A673 (cell line): ENCODE results near the gene SMU1. TPM values are rescaled to one million over a fixed set of nuclear protein-coding genes. Genes with fewer than 3 reads are reported as not detected.

Experiments
- BruUV-seq: library from RNA; stranded (reverse); fragments of 400-500 nt; replicated peaks from 2 replicates; lab custom pipeline; 2021; lab: Mats Ljungman, UMichigan
- CTCF ChIA-PET: fragments of 300-600 bp; sonication (Branson Sonifier 250); formaldehyde crosslinking; loops from one replicate; lab custom pipeline; 2022; ENCODE audit warnings: antibody characterized with exemption; lab: Charles Lee
- POLR2A ChIA-PET: fragments of 300-600 bp; sonication (Branson Sonifier 250); formaldehyde crosslinking; loops from one replicate; lab custom pipeline; 2022; ENCODE audit warnings: antibody characterized with exemption; ENCODE audit not compliant: low non-redundant PET; lab: Charles Lee
- DNase-seq: peaks from one replicate; pipeline ENCODE4 v3.0.0-alpha.2; 2015; ENCODE audit warnings: low spot score
- H3K27ac ChIP-seq: fragments of 200-600 bp; sonication (generic); 2 replicates; pipeline ENCODE4 v1.5.1; 2016; ENCODE audit warnings: mixed run types, low read depth, mild to moderate bottlenecking, mixed read lengths, antibody characterized with exemption, low read length; ENCODE audit not compliant: poor library complexity, severe bottlenecking
- H3K27me3 ChIP-seq: fragments of 200-600 bp; sonication (generic); replicated peaks from 2 replicates; pipeline ENCODE4 v1.6.1; 2017; ENCODE audit warnings: mixed run types, low read depth, mild to moderate bottlenecking, mixed read lengths, antibody characterized with exemption, low read length; ENCODE audit not compliant: insufficient read depth, poor library complexity
- H3K36me3 ChIP-seq: fragments of 200-600 bp; sonication (generic); 2 replicates; pipeline ENCODE4 v1.6.1; 2016; ENCODE audit warnings: mixed run types, mild to moderate bottlenecking, mixed read lengths, antibody characterized with exemption, low read length; ENCODE audit not compliant: insufficient read depth, poor library complexity, severe bottlenecking
- H3K4me1 ChIP-seq: fragments of 200-600 bp; sonication (generic); 2 replicates; pipeline ENCODE4 v1.6.1; 2017; ENCODE audit warnings: mixed run types, mild to moderate bottlenecking, mixed read lengths, antibody characterized with exemption, low read length; ENCODE audit not compliant: insufficient read depth, poor library complexity, severe bottlenecking
- H3K4me3 ChIP-seq: fragments of 200-600 bp; sonication (generic); 2 replicates; pipeline ENCODE4 v1.5.1; 2016; ENCODE audit warnings: low read depth, mixed run types, mild to moderate bottlenecking, mixed read lengths, low read length; ENCODE audit not compliant: poor library complexity, severe bottlenecking
- H3K9me3 ChIP-seq: fragments of 200-600 bp; sonication (generic); 2 replicates; pipeline ENCODE4 v1.6.1; 2016; ENCODE audit warnings: mixed run types, low read depth, mild to moderate bottlenecking, mixed read lengths, antibody characterized with exemption, low read length; ENCODE audit not compliant: poor library complexity, severe bottlenecking
- EZH2 ChIP-seq: fragments of 200-600 bp; sonication (generic); IDR thresholded peaks from 2 replicates; pipeline ENCODE4 v1.6.1; 2017; ENCODE audit warnings: borderline replicate concordance, low read depth, mild to moderate bottlenecking, mixed read lengths, antibody characterized with exemption, low read length; ENCODE audit not compliant: poor library complexity, severe bottlenecking
- intact Hi-C: fragments of 100-400 bp; cut with micrococcal nuclease; formaldehyde crosslinking; loops from one replicate; pipeline ENCODE4 v1.10.0; 2022; ENCODE audit not compliant: unreplicated experiment
- total RNA-seq: library from RNA; stranded (reverse); gene quantifications from 2 replicates; pipeline ENCODE4 v1.2.3, GENCODE V29; 2021
- TF ChIP-seq, protein P1 (sequence below): fragments of 300-800, 200-600 bp; sonication (generic); conservative IDR thresholded peaks from 2 replicates; pipeline ENCODE4 v1.5.1; 2017; ENCODE audit warnings: low read depth, mild to moderate bottlenecking, antibody characterized with exemption, low read length, moderate library complexity, mixed read lengths

Gene SMU1
- total RNA-seq, 1 experiment from 2014 or later = 31.2 TPM

- Histone ChIP-seq H3K27me3 (no peaks in the 10 kb centered on the region), H3K36me3 (peaks cover 48% of the 10 kb centered on the region), H3K4me3 (no peak overlapping the region), H3K9me3 (no peaks in the 10 kb centered on the region), H3K4me1 (no peaks in the 10 kb centered on the region), H3K27ac (no peak overlapping the region)
- no peak for DNase-seq
- BruUV-seq = no TSS peak
- intact Hi-C loops = no loop called here
- ChIA-PET CTCF (no interaction called here), POLR2A (no interaction called here)
- TF ChIP-seq, protein P1, sequence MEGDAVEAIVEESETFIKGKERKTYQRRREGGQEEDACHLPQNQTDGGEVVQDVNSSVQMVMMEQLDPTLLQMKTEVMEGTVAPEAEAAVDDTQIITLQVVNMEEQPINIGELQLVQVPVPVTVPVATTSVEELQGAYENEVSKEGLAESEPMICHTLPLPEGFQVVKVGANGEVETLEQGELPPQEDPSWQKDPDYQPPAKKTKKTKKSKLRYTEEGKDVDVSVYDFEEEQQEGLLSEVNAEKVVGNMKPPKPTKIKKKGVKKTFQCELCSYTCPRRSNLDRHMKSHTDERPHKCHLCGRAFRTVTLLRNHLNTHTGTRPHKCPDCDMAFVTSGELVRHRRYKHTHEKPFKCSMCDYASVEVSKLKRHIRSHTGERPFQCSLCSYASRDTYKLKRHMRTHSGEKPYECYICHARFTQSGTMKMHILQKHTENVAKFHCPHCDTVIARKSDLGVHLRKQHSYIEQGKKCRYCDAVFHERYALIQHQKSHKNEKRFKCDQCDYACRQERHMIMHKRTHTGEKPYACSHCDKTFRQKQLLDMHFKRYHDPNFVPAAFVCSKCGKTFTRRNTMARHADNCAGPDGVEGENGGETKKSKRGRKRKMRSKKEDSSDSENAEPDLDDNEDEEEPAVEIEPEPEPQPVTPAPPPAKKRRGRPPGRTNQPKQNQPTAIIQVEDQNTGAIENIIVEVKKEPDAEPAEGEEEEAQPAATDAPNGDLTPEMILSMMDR = no peak
- no peak for TF ChIP-seq EZH2
Observed at GRCh38 chr9:33049680-33050361, 26.7 kb downstream of the SMU1 start.

DNA sequence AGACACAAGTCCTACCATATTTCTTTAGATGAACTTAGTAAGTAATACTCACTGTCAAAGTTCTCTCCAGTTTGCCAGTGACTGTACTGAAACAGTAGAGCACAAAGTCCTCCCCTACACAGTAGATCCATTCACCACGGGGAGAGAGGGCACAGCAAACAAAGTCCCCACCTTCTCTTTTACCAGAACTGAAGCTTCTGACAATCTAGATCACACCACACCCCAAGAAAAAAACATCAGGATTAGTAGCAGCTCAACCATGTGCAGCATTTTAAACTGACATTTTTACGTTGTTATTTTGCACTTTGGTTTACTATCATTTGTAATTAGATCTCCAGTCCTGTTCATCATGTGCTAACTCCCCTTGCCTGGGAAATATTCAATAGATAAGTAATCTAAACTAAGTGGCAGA is 28.4 kb downstream of the SMU1 start:
- POLR2A ChIA-PET = no interaction called here
- CTCF ChIA-PET = no interaction called here
- peaks cover 31% of the 10 kb centered on the region for H3K36me3 ChIP-seq
- H3K4me3 ChIP-seq = no peak overlapping the region
- DNase-seq = no peak
- no peaks in the 10 kb centered on the region for H3K27me3 ChIP-seq
- TF ChIP-seq, protein P1 = no peak
- TF ChIP-seq EZH2 = no peak
- no peaks in the 10 kb centered on the region for H3K9me3 ChIP-seq
- H3K27ac ChIP-seq = no peak overlapping the region
- no TSS peak for BruUV-seq
- intact Hi-C loops = no loop called here
- H3K4me1 ChIP-seq = no peaks in the 10 kb centered on the region

DNA sequence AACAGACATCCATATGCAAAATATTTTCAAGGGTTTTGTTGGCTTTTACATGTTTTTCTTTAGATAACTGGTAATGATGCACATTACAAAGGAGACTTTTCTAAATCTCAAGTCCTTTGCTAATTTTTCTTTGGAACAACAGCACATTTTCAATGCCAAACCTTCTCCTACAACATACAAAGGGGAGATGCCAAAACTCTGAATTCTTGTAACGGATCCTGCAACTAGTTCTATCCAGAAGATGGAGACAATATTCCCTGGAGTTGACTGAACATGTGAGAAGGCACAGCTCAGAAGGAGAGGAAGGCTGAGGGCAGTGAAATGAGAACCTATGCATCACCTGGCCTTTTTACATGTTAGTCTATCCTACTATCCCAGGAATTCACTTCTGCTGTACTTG is 30.4 kb downstream of the SMU1 start:
- TF ChIP-seq, protein P1 = no peak
- no peak for TF ChIP-seq EZH2
- intact Hi-C loops = no loop called here
- no peak for DNase-seq
- Histone ChIP-seq H3K27me3 (no peaks in the 10 kb centered on the region), H3K9me3 (no peaks in the 10 kb centered on the region), H3K4me3 (no peak overlapping the region), H3K4me1 (no peaks in the 10 kb centered on the region), H3K27ac (no peak overlapping the region), H3K36me3 (peaks cover 19% of the 10 kb centered on the region)
- no TSS peak for BruUV-seq
- ChIA-PET CTCF (no interaction called here), POLR2A (no interaction called here)
